IgD-negative memory B cell (primary cell): ENCODE measurements around the gene CFAP69. TPM values are rescaled to one million over a fixed set of nuclear protein-coding genes. Genes with fewer than 3 reads are reported as not detected.

Source experiments
- polyA plus RNA-seq: library from polyadenylated mRNA; unstranded; fragments of 300-500 nt; fragmentation: Illumina TruSeq; gene quantifications from one replicate; pipeline ENCODE4 v1.2.3, GENCODE V29; 2021

CFAP69 gene
- polyA plus RNA-seq, 1 donor from 2014 or later: 0.54 TPM

Other genes starting within 250 kb of the CFAP69 start
- not detected for gene STEAP1, start 90.7 kb upstream of the CFAP69 start, polyA plus RNA-seq
- gene STEAP2, start 33.4 kb upstream of the CFAP69 start, polyA plus RNA-seq: not detected
- not detected for gene FAM237B, start 76.1 kb downstream of the CFAP69 start, polyA plus RNA-seq
- gene GTPBP10, start 101.5 kb downstream of the CFAP69 start, polyA plus RNA-seq: 35.7 TPM
- 0.58 TPM for gene CLDN12, start 158.3 kb downstream of the CFAP69 start, polyA plus RNA-seq
- gene PTTG1IP2, start 224.5 kb downstream of the CFAP69 start, polyA plus RNA-seq: not detected